Mesothelial cell of epicardium (in vitro differentiated cells): Measurements from ENCODE around the gene PSD4. TPM values are rescaled to one million over a fixed set of nuclear protein-coding genes. Genes with fewer than 3 reads are reported as not detected.

Source experiments
- DNase-seq, 2 experiments: peaks; one replicate each; pipeline ENCODE4 v3.0.0; 2021; ENCODE audit warnings: low spot score in 2 of 2; ENCODE audit not compliant: unreplicated experiment in 2 of 2
- H3K27ac Mint-ChIP-seq: 2 replicates; pipeline ENCODE4 v1.8.0; 2021; ENCODE audit warnings: mixed read lengths
- H3K27me3 Mint-ChIP-seq: 2 replicates; pipeline ENCODE4 v1.8.0; 2021; ENCODE audit warnings: low read depth, mixed read lengths
- H3K36me3 Mint-ChIP-seq: 2 replicates; pipeline ENCODE4 v1.8.0; 2021; ENCODE audit warnings: mixed read lengths
- H3K4me1 Mint-ChIP-seq: 2 replicates; pipeline ENCODE4 v1.8.0; 2021; ENCODE audit warnings: mixed read lengths
- H3K4me3 Mint-ChIP-seq: 2 replicates; pipeline ENCODE4 v1.8.0; 2021; ENCODE audit warnings: mild to moderate bottlenecking, moderate library complexity, mixed read lengths
- H3K9me3 Mint-ChIP-seq: 2 replicates; pipeline ENCODE4 v1.8.0; 2021; ENCODE audit warnings: mixed read lengths
- total RNA-seq: library from RNA; stranded (reverse); gene quantifications from 3 replicates; pipeline ENCODE4 v1.2.1, GENCODE V29; 2021
- TF ChIP-seq, protein P1 (sequence below): fragments of 200-600 bp; sonication (generic); IDR thresholded peaks from one replicate; pipeline ENCODE4 v1.5.0; 2021; ENCODE audit warnings: antibody characterized with exemption; ENCODE audit not compliant: unreplicated experiment

Gene PSD4
- total RNA-seq, 1 donor from 2014 or later: 20.1 TPM

DNA sequence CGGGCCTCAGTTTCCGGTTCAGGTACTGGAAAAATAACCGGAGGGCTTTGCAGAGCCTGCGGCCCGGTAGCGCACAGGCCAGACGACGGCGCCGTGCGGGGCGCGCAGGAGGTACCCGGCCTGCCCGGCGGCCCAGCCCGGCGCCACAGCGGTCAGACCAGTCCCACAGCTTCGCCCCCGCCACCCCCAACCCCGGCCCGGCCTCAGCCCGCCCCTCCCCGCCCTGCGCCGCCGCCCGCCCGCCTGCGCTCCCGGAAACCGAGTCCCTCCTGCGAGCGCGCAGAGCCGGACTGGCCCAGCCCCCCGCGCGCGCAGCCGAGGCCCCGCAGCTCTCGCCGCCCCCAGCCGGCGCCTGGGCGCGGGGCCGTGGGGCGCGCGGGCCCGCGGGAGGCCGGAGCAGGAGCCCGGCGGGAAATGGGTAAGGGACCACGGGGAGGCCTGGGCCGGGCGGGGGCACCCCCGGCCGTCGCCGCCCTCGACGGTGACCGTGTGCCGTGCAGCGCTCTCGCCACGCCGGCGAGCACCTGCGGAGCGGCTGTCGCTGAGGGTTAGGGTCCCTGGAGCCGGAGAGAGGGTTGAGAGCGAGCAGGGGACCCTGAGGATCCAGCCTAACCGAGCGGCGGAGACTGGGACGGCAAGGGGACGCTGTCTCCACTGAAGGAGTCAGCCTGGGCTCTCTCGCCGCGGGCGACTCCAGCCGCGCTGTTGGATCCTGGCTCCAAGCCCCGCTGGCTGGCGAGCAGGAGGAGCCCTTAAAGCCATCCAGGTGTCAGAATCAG, 16.5 kb upstream of the PSD4 start:
- peak; percentile 50 to 66 for DNase-seq
- Mint-ChIP-seq H3K4me3 (peak overlapping the region; percentile 77), H3K27me3 (peaks cover 2% of the 10 kb centered on the region), H3K36me3 (no peaks in the 10 kb centered on the region), H3K27ac (peak overlapping the region; percentile 85), H3K9me3 (no peaks in the 10 kb centered on the region), H3K4me1 (peaks cover 17% of the 10 kb centered on the region)
- TF ChIP-seq, protein P1, sequence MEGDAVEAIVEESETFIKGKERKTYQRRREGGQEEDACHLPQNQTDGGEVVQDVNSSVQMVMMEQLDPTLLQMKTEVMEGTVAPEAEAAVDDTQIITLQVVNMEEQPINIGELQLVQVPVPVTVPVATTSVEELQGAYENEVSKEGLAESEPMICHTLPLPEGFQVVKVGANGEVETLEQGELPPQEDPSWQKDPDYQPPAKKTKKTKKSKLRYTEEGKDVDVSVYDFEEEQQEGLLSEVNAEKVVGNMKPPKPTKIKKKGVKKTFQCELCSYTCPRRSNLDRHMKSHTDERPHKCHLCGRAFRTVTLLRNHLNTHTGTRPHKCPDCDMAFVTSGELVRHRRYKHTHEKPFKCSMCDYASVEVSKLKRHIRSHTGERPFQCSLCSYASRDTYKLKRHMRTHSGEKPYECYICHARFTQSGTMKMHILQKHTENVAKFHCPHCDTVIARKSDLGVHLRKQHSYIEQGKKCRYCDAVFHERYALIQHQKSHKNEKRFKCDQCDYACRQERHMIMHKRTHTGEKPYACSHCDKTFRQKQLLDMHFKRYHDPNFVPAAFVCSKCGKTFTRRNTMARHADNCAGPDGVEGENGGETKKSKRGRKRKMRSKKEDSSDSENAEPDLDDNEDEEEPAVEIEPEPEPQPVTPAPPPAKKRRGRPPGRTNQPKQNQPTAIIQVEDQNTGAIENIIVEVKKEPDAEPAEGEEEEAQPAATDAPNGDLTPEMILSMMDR: no peak

DNA sequence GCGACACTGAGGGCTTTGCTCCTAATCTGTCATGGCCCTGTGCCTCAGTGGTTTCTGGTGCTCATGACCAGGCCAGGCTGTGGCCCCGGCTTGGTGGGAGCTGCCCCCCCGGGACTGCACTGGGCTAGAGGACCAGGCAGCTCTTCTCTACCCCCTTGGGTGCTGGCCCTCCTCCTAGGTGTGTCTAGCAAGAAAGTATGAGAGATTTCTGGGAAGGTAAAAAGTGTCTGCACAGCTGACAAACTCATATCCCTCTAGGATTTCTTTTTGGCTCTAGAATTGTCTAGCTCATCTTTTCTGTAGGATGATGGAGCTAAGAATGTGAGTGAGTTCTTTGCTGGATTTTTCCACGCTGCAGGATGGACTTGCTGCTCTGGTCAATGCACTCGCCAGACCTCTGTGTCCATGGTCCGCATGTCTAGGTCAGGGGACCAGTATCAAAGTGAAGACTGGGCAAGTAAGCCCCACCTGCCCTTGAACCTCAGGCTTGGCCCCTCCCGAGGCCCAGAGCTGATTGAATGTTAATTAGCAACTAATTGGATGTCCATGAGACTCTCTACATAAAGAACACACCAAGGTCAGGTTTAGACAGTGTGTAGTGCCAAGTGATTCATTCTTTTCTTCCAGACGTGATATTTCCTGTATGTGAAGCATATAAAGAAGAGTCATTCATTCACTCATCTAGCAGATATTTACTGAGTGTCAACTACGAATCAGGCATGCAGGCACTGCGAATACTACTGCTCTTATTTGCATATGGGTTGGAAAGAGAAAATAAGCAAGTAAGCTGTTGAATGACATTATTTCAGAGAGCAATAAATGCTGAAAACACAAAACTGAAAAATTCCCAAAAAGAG, 15.6 kb upstream of the PSD4 start:
- H3K4me3 Mint-ChIP-seq: peak overlapping the region; percentile 77
- H3K27ac Mint-ChIP-seq: peak overlapping the region; percentile 76
- peaks cover 2% of the 10 kb centered on the region for H3K27me3 Mint-ChIP-seq

DNA sequence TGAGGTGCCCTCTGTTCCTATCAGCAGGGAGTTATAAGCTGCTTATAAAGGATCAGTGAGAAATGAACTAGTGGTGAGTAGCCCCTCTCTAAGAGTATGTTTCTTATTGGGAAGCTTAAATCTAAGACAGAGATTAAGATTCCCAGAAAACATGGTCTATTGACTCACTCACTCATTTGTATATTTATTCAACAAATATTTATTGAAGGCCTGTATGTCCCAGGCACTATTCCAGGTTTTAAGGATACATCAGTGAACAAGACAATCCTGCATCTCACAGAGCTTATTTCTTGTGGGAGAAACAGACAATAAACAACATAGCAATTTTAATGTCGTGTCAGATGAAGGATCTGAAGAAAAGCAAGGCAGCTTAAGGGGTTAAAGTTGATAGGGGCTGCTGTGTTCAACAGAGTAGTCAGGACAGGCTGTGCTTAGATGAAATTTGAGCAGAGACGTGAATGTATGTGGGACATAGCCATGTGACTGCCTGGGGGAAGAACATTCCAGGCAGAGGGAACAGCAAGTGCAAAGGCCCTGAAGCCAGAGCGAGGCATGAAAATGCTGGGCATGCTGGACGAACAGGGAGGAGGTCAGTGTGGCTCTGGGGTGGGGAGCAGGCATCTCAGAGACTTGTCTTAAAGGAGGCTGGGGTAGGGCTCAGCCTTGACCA, 14.8 kb upstream of the PSD4 start:
- Mint-ChIP-seq H3K27me3 (peaks cover 2% of the 10 kb centered on the region), H3K36me3 (no peaks in the 10 kb centered on the region), H3K4me1 (peaks cover 17% of the 10 kb centered on the region), H3K27ac (no peak overlapping the region), H3K4me3 (no peak overlapping the region), H3K9me3 (no peaks in the 10 kb centered on the region)
- TF ChIP-seq, protein P1: no peak
- peak in 1 of 2 experiments; percentile 25 for DNase-seq

More for the DNA sequence above, 15.6 kb upstream of the PSD4 start:
- no peaks in the 10 kb centered on the region for H3K9me3 Mint-ChIP-seq
- TF ChIP-seq, protein P1: no peak
- H3K4me1 Mint-ChIP-seq: peaks cover 17% of the 10 kb centered on the region
- H3K36me3 Mint-ChIP-seq: no peaks in the 10 kb centered on the region
- no peak for DNase-seq

DNA sequence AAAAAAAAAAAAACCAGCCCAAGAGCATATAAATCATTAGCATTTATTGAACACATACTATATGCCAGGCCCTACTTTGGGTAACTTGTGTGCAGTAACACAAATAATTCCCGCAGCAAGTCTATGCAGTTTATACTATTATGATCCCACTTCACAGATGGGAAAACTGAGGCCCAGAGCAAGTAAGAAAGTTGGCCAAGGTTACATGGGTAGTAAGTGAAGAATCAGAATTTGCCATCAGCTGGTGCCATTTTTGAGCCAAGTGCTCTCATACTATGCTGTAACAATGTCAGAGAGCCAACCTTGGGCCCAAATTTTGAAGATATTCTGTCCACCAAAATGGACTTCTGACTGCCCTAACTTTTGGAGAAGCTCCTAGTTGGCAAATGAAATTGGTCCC, 13.5 kb upstream of the PSD4 start:
- Mint-ChIP-seq H3K4me3 (no peak overlapping the region), H3K4me1 (peaks cover 25% of the 10 kb centered on the region), H3K36me3 (no peaks in the 10 kb centered on the region), H3K9me3 (no peaks in the 10 kb centered on the region), H3K27ac (no peak overlapping the region), H3K27me3 (peaks cover 2% of the 10 kb centered on the region)
- TF ChIP-seq, protein P1: no peak
- peak in 1 of 2 experiments; percentile 1 for DNase-seq

DNA sequence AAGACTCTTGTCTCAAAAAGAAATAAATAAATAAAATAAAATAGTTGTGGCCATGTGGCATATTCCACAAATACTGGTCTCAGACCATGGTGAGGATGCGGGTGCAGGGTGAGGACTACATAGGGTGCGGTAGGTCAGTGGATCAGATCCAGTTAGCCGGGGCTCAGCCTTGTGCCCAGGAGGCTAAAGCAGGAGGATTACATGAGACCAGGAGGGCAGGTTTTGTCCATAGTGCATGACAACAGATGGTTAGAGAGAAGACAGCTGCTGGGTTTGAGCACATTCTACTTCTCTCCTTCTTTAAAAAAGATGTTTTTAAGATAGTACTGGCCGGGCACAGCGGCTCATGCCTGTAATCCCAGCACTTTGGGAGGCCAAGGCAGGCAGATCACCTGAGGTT, 12.8 kb upstream of the PSD4 start:
- H3K36me3 Mint-ChIP-seq: no peaks in the 10 kb centered on the region
- H3K9me3 Mint-ChIP-seq: no peaks in the 10 kb centered on the region
- no peak overlapping the region for H3K27ac Mint-ChIP-seq
- TF ChIP-seq, protein P1: no peak
- H3K4me3 Mint-ChIP-seq: no peak overlapping the region
- peaks cover 25% of the 10 kb centered on the region for H3K4me1 Mint-ChIP-seq
- peak in 1 of 2 experiments; percentile 9 for DNase-seq
- H3K27me3 Mint-ChIP-seq: no peaks in the 10 kb centered on the region
